Hematopoietic multipotent progenitor cell treated with erythropoietin and hydrocortisone succinate and interleukin-3 and kit ligand, for 17 days (in vitro differentiated cells): ENCODE measurements around the gene PARP1.
A peak's percentile ranks its signal among the peaks of the same experiment; 100 is the strongest.
"Not testable (repeated sequence)": the region's sequence is repeated elsewhere in the genome, so short reads cannot be mapped to it uniquely, and the experiment has no call there.

Source experiments
- DNase-seq: peaks from one replicate; pipeline ENCODE4 v3.0.0-alpha.2; 2015; ENCODE audit warnings: low spot score

Gene PARP1

DNA sequence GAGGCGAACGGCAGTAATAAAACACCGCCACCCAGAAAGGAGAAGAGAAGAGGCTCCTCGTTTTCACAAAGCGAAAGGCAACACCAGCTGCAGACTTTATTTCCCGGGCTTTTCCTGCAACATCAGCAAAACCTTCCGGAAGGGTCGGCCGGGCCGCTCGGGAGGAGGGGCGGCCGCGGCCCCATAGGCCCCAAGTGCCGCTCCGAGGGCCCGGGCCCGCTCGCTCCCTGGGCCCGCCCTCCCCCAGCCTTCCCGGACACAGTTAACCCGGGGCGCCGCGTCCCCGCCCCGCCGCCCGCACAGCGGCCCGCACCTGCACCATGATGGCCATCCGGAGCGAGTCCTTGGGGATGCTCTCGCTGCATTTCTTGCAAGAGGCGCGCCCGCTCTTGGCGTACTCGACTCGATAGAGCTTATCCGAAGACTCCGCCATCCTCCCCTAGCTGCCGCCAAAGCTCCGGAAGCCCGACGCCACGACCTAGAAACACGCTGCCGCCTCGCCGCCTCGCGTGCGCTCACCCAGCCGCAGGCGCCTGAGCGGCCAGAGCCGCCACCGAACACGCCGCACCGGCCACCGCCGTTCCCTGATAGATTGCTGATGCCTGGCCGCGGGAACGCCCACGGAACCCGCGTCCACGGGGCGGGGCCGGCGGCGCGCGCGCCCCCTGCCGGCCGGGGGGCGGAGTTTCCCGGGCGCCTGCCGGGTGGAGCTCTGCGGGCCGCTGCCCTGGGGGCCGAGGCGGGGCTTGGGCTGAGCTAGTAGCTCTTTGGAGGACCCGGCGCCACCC lies at the start of gene PARP1:
Gene PARP1, minus strand, starts transcription at position 597 of the 788 bp plus-strand sequence. Its CDS starts 164 bp downstream, at position 433.
- peak; percentile 90 for DNase-seq

DNA sequence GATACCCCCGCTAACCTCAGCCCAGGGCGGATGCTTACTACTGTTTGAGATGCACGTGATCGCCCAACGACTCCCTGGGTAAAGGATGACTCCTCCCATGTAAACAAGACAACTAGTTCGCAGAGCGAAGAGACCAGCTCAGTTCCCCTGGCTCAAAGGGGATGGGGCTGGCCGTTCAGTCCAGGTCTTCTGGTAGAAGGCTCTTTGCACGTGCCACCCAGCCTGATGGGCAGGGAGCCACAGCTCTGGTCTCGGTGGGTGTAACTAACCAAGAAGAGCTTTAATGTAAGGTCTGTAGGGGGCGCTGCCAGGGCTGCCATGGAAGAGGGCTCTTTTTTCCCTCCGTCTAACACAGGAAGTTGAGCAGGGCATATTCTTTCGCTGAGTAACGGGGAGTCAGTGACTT lies 49.4 kb upstream of the PARP1 start:
- no peak for DNase-seq

DNA sequence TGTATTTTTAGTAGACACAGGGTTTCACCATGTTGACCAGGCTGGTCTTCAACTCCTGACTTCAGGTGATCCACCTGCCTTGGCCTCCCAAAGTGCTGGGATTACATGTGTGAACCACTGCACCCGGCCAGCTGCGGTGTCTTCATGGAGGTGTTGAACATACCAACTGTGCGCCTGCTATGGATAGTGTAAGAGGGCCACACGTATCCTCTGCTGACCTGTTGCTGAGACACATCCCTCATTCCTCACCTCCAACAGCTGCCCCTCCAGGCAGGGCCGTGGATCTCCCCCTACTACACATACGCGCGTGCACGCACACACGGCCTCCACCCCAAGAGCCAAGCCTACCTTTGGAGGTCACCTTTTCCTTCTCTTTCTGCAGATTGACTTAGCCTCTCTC lies 48.0 kb upstream of the PARP1 start:
- no peak for DNase-seq

DNA sequence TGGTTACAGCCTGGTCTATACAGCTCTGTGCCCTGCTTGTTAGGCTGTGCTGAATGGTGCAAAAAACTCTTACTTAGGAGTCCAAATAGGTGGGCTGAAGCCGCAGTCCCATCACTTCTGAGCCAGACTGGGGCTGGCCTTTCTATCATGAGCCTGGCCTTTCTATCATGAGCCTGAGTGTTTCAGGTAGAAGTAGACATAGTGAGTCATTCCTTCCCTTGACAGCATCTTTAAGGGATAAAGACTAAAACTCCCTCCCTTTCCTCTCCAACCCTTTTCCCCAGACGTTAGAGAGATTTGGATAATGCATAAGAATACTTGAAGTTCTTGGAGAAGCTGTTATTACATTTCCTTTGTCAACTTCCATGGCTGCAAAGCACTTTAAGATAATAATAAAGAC lies 46.5 kb upstream of the PARP1 start:
- DNase-seq, result no peak

DNA sequence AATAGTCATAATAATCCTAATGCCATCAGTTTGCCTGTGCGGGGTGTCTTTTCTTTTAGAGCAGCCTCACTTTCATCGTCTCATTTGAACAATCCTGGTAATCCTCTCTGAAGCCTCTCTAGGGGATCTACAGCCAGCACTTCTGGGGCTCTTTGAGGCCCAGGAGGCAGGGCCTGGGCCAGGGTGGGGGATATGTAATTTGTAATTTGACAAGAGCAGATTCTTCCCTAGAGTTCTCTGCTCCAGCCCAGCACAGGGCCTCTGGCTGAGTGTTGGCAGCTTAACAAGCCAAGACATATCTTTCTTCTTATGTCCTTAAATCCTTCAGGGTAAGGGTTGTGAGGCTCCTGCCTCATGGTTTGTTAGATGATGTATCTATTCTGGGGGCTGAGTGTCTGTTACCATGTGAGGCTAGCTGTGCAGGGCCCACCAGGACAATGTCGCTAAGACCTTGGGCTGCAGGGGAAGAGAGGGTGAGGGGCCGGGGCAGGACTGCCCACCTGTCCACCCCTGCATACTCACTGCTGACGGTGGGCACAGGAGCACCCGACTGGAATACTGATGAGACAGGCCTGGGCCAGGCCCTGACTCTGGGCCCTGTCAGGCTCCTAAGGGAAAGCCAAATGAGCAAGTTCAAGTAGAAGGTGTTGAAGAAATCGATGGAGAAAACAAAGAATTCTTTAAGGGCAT lies 45.3 kb upstream of the PARP1 start:
- no peak for DNase-seq

DNA sequence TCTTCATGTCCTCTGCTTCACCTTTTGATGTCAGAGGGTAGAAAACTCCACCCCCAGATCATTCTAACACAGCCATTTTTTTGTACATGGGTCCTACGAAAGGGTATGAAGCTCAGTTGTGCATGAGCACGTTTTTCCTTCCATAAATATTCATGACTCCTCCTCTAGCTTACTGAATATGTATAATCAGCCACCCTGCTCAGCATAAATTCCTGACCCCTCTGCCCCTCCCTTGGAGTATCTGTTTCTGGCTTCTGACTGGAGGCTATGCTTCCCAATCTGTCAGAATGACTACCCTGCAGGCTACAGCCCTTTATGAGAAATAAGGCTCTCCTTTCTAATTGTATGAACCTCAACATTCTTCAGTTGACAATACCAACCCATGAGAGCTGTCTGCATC lies 42.8 kb upstream of the PARP1 start:
- DNase-seq, result no peak

DNA sequence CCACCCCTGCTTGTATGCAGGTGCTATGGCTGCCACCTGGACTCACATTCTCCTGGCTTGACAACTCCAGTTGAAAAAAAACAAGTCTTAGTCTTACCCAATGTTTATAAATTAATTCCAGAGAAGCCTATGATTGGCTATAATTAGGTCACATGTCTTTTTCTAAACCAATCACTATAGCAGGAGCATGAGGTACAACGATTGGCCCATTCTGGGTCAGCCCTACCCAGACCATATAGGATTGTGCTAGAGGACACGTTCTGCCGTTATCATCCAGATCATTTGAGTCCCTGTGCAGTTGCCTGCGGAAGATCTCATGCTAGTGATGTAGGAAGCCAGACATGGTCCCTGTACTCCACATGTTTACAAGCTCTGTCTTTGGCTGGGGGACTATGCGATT lies 41.9 kb upstream of the PARP1 start:
- DNase-seq, result no peak

DNA sequence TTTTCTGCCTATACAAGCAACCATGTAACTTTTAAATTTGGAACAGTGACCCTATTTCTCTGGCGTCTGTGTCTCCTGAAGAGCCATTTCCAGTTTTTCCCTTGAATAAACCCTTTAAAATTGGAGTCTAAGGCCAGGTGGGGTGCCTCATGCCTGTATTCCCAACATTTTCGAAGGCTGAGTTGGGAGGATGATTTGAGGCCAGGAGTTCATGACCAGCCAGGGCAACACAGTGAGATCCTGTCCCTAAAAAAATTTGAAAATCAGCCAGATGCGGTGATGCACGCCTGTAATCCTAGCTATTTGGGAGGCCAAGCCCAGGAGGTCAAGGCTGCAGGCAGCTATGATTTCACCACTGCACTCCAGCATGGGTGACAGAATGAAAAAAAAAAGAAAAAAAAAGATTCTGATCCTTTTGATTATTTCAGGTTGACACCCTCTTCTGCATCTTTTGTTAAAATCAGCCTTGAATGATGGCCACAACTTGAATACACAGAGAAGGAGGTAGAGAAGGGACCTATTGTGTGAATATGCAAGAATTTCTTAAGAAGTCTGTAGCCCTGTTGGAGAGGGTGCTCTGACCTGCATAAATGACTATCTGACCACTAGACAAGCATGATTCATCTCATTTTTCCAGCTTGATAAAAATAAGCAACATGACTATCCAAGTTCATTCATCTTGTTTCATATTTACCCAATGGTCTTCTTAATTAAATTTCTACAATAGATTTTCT lies 40.2 kb upstream of the PARP1 start:
- no peak for DNase-seq

DNA sequence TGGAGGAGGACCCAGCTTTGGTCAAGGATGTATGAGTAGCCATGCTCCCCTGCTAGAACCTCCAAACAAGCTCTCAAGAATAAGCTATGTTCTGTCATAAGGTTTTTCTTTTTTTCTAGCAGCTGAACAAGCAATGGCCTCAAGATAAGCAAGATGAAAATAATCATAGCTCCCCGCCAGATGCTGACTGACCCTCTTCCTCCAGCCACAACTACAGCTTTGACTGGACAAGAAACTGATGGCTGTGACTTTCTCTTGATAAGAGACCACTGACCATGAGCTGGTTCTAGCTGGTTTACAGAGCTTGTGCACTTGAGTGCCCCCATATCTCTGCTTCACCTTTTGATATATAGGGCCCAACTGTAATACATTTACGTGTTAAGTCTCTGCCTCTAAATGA lies 38.2 kb upstream of the PARP1 start:
- DNase-seq, result no peak

DNA sequence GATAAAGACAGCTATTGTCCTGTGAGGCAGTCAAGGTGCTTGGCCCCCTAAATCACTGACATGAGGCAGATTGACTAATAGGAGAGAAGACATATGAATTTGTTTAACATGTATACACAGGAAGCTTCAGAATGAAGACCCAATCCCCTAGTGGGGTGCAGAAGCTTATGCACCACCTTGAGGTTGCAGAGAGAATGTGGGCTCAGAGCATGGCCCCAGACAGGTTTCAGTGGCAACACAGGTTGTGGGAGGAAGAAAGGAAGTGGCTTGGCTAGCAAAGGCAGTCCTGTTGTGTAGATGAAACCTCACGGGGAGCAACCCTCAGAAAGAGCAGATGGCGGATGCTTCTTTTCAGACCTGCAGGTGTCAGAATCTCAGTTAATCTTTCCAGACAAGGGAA lies 37.0 kb upstream of the PARP1 start:
- no peak for DNase-seq

DNA sequence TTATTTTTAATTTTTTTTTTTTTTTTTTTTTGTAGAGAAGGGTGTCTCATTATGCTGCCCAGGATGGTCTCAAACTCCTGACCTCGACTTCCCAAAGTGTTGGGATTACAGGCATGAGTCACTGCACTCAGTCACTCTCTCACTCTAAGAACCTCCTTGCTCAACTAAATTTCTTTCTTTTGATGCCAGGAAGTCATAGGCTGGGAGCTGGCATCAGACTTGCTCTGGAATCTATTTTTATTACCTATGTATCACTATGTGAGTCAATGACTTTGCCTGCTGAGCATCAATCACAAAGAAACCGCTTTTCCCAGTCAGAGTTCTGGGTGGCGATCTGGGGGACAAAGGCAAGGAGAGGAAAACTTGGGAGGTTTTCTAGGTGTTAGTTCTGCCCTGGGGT lies 35.5 kb upstream of the PARP1 start:
- DNase-seq, result no peak

DNA sequence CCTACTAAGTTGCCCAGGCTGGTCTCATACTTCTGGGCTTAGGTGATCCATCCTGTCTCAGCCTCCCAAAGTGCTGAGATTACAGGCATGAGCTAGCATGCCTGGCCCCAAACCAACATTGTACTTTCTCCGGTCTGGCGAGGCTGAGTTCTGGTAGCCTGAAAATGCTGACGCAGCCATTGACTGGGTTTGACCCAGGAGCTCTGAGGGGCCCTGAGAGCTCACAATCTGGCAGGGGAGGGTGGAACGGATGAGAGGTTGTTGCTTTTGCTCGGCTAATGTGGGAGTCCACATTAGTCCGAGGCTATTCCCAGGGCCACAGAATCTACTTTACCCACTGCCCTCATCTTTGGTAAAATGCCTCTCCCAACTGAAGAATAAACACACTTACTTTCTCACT lies 35.1 kb upstream of the PARP1 start:
- DNase-seq, result no peak

DNA sequence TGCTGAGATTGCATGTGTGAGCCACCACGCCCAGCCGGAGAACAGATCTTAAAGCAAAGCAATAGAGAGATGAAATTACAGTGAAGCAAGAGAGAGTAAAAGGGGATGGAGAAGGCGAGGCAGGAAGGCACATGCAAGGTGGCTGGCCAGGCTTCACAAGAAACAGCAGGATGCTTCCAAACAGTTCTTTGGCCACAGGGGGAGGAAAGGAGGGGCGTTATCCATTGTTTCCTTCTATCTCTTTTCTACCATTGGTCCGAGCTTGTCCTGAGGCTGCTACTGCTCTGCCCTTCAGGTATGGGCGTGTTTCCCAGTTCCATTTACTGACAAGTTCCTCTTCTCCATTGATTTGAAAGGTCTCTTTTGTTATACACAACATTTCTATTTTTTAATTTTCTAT lies 33.7 kb upstream of the PARP1 start:
- DNase-seq, result no peak

DNA sequence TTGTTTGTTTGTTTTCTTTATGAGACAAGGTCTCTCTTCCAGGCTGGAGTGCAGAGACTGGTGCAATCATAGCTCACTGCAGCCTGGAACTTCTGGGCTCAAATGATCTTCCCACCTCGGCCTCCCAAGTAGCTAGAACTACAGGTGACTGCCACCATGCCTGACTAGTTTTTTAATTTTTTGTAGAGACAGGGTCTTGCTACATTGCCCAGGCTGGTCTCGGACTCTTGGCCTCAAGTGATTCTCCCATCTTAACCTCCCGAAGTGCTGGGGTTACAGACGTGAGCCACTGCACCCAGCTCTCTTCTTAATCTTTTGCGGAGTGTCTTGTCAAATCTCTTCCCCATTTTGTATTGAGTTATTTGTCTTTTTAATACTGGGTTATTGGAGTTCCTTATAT lies 32.6 kb upstream of the PARP1 start:
- no peak for DNase-seq

DNA sequence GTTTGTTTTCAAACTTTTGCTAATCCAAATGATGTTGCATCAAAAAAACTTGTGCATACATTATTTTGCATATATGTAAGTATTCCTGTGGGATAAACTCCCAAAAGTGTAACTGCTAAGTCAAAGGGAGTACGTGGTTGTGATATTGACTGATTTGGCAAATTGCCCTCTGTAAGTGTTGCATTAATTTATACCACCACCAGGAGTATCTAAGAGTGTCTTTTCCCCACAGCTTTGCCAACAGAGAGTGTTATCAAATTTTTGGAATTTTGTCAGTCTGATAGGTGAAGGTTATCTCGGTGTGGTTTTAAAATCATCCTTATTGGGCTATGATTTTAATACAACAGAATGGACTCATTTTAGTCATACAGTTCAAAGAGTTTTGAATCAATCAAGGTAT lies 30.1 kb upstream of the PARP1 start:
- no peak for DNase-seq

DNA sequence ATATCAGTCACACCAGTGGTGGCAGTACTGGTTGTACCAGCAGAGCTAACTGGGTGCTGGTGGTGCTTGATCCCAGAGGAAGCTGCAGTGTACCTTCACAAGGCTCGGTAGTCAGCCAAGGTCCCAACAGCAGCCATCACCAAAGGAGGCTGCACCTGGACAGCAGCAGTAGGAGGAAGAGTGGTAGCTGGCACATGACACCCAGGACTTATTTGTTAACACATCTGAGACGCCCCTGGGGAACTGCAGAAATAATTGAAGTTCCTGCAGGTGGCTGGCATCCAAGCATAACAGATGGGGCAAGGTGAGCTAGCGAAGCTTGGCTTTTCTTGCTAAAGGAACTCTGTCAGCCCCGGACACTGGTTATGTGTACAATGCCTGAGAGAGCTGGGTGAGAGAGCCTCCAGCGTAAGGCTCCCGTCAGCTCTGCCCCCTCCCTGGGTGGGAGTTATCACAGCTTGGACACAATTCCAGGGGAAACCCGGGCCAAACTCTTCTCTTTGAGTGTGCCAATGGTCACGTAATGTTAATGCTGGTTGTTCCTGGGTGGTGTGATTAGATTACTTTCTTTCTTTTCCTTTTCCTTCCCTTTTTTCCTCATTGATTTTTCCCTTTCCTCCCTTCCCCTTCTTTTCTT lies 29.1 kb upstream of the PARP1 start:
- DNase-seq, result no peak

DNA sequence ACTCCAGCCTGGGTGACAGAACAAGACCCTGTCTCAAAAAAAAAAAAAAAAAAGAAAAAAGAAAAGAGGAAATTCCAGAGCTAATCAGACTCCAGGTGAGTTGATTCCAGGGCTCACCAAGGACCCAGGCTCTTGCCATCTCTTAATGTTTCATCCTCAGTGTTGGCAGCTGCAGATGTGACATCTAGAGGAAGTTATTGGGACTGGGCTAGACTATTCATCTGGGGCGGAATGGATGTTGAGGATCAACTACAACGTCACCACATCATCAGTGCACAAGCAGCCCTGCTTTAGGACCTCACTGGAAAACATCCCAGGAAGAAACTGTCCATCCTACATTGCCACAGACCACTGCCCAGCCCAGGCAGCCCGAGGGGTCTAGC lies 28.6 kb upstream of the PARP1 start:
- DNase-seq, result no peak

DNA sequence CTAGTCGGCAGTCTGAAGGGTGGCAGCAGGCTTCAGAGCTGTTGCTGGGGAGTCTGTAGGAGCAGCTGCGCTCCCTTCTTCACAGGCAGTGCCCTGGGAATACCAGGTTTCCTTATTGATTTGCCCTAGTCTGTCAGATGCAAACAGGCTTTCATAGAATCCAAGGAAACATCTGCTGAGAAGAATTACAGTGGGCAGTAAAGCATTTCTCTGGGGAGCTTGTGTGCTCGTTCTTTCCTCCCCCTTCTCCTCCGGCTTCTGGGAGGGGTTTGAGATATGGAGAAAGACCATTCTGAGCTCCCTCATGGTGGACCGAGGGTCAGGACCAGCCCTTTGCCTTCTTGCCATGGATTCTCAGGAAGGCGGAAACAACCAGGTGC lies 25.4 kb upstream of the PARP1 start:
- DNase-seq, result no peak

DNA sequence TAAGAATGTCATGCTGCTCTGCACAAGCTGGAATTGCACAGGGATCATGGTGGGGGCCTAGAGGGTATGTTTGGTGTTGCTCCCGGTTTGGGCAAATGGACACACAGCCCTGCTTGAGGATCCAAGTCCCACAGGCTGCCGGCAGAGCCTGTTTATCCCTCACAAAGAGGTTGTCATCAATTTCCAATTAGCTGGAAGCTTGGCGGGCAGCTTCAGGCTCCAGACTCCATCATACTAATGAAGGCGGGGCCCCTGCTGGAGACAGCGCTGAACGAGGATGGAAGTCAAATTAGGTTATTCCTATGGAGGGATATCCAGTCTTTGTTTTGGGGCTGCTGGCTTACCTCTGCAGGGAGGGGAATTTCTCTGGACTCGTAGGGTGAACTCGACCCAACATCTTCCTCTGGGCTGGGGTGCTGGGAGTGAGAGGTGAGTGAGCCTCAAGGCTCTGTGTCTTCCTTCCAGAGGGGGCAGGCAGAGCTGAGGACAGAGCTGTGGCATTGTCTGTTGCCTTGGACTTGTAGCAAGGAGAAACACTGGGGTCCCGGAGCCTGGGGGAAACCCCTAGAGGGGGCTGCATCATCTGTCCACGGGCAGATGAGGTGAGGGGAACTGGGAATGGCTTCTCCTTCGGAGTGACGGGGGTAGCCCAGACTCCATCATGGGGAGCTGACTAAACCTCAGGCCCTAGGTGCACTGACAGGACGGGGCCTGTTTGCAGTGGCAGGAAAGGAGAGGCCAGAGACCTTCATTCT lies 24.9 kb upstream of the PARP1 start:
- DNase-seq, result no peak

DNA sequence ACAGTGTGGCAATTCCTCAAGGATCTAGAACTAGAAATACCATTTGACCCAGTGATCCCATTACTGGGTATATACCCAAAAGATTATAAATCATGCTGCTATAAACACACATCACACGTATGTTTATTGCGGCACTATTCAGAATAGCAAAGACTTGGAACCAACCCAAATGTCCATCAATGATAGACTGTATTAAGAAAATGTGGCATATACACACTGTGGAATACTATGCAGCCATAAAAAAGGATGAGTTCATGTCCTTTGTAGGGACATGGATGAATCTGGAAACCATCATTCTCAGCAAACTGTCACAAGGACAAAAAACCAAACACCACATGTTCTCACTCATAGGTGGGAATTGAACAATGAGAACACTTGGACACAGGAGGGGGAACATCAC lies 24.0 kb upstream of the PARP1 start:
- not testable (repeated sequence) for DNase-seq

DNA sequence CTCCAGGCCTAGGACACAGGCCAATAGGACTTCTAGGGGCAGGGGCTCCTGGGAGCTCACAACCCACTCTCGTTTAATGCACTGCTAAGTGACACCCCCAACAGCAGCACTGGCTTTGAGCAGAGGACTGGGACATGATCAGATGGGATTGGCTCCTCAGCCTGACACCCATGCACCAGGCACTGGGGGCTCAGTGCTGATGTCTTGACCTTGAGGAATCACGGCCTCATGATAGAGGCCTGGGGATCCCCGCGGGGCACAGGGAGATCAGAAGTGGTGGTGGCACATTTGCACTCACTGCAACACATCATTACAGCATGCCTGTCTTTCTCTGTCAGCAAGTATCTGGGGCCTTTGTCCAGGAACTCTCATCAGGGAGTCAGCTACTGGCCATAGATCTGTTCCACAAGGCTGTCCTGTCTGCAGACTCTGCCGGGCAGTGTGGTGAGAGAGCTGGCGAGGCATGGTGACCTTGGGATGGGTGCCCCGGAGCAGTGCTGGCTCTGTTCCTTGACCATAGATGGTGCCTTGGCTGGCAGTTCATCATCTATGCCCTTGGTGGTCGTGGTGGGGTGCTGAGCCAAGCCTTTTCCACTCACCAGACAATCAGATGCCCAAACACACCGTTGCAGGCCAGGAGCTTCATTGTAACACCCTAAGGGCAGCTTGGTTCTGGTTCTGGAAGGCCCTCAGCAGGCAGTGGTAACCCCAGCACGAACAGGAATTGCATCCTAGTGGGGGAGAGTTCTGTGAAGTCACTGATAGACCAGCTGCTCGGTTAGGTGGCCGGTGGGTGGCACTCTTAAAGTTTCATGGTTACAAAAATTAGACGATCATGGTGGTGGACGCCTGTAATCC lies 22.2 kb upstream of the PARP1 start:
- DNase-seq, result no peak
